HG03066 (cell line): ENCODE measurements around the gene ACTR8.
A peak's percentile ranks its signal among the peaks of the same experiment; 100 is the strongest.
"Not testable (repeated sequence)": the region's sequence is repeated elsewhere in the genome, so short reads cannot be mapped to it uniquely, and the experiment has no call there.

Experiments used
- ATAC-seq: cut with Tn5 transposase; IDR thresholded peaks from one replicate; pipeline ENCODE4 v1.9.1; 2021; ENCODE audit warnings: low read depth; ENCODE audit not compliant: unreplicated experiment

ACTR8 gene, protein sequence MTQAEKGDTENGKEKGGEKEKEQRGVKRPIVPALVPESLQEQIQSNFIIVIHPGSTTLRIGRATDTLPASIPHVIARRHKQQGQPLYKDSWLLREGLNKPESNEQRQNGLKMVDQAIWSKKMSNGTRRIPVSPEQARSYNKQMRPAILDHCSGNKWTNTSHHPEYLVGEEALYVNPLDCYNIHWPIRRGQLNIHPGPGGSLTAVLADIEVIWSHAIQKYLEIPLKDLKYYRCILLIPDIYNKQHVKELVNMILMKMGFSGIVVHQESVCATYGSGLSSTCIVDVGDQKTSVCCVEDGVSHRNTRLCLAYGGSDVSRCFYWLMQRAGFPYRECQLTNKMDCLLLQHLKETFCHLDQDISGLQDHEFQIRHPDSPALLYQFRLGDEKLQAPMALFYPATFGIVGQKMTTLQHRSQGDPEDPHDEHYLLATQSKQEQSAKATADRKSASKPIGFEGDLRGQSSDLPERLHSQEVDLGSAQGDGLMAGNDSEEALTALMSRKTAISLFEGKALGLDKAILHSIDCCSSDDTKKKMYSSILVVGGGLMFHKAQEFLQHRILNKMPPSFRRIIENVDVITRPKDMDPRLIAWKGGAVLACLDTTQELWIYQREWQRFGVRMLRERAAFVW

DNA sequence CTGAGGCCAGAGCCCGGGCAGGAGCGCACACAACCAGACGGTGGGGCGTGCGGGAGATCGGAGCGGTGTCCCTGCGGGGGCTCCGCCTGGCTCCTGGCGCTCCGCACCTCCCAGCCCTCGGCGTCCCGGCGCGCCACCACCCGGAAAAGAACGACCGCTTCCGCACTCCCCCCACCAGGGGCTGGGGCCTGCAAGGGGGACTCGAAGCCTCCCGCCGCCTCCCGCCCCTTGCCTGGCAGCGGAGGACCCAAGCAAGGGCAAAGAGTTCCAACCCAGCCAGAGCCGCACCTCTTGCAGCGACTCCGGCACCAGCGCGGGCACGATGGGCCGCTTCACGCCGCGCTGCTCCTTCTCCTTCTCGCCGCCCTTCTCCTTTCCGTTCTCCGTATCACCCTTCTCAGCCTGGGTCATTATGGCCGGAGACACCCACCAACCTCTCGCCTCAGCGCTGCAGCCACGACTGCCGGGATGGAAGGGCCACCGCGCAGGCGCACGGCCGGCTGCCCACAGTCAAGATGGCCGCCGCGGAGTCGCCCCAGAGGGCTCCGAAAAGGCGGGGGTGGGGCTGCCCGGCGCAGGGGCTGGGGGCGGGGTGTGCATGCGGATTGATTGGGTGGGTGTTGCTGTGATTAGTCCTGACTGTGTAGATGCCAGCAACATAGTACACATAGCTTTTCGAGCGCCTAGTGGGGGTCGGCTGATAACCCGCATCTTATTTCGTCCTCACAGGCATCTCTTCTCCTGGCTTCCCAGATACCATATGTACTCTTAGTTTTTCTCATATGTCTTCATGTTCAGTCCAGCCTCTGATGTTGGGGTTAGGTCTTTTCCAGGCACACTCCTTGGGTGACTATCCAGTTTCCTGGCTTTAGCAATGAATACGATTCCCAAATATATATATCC, at the start of gene ACTR8:
TSS of gene ACTR8 (minus strand) at position 462 of the 903 bp plus-strand sequence. CDS start at position 411, 51 bp downstream.
- ATAC-seq, result peak; percentile 81

DNA sequence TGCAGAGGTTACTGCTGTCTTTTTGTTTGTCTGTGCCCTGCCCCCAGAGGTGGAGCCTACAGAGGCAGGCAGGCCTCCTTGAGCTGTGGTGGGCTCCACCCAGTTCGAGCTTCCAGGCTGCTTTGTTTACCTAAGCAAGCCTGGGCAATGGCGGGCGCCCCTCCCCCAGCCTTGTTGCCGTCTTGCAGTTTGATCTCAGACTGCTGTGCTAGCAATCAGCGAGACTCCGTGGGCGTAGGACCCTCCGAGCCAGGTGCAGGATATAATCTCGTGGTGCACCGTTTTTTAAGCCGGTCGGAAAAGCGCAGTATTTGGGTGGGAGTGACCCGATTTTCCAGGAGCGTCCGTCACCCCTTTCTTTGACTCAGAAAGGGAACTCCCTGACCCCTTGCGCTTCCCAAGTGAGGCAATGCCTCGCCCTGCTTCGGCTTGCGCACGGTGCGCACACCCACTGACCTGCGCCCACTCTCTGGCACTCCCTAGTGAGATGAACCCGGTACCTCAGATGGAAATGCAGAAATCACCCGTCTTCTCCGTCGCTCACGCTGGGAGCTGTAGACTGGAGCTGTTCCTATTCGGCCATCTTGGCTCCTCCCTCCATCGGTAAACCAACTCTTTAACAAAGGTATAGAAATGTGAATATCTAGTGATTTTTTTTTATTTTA, 45.4 kb upstream of the ACTR8 start:
- not testable (repeated sequence) for ATAC-seq

DNA sequence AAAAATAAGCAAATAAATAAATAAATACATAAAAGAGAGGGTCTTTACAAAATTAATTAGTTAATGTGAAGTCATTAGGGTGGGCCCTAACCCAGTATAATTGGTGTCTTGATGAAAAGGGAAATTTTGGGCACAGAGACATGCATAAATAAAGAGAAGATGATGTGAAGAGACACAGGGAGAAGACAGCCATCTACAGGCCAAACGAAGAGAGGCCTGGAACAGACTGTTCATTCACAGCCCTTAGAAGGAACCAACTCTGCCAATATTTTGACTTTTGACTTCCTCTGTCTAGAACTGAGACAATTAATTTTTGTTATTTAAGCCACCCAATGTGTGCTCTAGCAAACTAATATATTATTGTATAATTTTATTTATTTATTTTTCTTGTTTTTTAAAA, 39.3 kb upstream of the ACTR8 start:
- no peak for ATAC-seq

DNA sequence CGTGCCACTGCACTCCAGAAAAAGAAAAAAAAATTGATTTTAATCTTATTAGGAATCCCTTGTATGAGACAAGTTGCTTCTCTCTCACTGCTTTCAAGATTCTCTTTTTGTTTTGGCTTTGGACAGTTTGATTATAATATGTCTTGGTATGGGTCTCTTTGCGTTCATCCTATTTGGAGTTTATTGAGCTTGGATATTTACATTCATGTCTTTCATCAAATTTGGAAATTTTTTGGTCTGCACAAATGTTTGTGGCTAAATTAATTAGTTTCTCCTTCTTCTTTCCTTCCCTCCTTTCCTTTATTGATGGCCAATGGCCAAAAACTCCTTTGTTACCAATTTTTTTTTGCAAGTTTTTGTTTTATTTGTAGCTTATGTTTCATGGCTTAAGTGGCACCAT, 37.8 kb upstream of the ACTR8 start:
- no peak for ATAC-seq

DNA sequence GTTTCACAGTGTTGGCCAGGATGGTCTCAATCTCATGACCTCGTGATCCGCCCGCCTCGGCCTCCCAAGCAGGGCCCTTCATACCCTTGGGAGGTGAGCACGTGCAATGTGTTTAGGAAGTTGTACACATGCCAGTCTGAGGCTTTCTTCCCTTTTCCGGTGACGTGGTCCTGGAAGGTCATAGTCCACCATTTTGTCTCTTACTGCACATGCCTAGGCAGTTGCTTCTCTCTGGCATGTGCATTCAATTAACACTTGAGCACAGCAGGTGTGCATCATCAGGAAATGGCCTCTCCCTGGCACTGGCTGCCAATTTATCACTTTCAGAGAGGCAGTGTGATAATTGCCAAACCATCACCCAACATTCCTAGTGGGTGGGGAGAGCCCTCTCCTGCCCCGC, 31.4 kb upstream of the ACTR8 start:
- no peak for ATAC-seq

DNA sequence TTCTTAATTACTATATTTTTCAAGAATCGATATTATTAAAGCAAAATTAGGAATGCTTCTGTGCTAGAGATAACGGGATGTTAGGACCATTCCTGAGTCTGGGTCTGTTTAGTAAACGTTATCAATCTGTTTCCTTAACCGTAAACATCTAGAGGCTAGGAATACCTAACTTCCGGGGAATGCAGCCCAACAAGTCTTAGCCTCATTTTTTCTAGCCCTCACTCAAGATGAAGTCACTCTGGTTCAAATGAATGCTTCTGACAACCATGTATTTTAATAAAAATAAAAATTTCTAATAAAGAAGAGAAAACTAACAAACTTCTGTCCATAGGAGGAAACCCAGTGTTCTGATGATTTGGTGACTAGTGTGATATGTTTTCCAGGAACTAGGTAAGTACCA, 20.8 kb upstream of the ACTR8 start:
- no peak for ATAC-seq

DNA sequence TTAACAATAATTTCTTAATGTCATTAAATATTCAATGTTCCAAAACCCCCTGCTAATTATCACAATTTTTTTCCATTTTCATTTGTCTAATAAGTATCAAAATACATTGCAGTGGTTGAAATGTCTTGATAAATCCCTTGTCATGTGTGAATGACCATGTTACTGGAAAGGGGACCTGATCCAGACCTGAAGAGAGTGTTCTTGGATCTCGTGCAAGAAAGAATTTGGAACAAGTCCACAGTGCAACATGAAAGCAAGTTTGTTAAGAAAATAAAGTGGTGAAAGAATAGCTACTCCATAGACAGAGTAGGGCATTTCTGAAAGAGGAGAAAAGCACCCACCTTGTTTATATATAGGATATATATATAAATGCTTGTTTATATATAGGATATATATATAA, 20.1 kb upstream of the ACTR8 start:
- no peak for ATAC-seq

DNA sequence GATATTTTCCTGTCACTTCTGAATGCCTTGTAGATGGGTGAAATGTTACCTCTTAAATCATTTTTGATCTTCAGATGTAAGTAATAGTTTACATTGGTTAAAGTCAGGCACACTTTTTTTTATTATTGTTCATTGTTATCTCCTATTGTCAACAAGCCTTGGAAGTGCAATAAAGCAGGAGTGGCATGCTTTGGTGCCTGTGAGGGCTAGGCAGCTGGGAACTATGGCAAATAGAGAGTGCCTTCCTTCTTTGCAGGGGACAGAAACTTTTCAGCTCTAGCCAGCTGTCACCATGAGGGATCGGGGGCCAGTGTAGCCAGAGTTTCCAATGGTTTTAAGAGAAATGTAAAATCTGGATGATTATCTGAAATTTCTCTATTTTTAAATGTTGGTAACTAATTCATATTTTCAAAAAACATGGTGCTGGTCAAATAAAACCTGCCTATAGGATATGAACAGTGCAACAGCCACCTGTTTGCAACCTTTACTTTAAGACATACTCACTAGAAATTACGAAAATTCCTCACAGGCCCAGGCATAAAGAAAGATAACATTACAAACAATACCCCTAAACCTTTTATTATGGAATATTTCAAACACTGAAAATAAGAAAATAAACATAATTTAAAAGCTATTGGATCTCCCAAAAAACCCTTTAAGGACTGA, 18.8 kb upstream of the ACTR8 start:
- no peak for ATAC-seq

DNA sequence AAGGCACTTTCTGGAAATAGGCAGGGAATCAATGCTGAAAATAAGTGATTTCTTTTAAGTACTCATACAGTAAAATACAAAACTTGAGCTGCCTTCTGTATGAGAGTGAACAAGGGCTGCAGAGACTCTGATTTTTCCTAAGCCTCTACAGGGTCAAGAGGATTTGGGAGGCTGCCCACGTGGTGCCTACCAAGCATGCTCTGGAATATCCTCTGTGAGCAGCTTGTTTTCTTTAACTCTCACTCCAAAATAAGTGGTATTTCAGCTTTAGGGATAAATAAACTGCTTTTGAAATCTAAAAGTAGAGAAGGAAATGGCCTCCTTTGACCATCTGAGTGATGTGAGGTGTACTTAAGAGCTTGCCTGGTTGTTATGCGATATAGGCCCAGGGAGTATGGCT, 17.8 kb upstream of the ACTR8 start:
- ATAC-seq, result no peak

DNA sequence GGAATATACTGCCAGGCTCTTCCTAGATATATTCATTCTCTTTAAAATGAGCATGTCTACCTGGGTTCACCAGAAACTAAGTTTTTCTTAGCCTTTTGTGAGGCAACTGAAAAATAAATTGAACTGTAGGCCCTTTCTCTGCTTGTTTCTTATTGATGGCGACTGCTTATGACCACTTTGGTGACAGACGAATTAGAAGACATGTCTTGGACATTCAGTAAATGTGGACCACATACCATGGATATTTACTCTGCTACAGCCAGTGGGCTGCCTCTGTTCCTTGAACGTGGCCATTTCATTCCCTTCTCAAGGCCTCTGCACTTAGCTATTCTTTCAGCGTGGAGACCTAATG, 10.3 kb upstream of the ACTR8 start:
- no peak for ATAC-seq

DNA sequence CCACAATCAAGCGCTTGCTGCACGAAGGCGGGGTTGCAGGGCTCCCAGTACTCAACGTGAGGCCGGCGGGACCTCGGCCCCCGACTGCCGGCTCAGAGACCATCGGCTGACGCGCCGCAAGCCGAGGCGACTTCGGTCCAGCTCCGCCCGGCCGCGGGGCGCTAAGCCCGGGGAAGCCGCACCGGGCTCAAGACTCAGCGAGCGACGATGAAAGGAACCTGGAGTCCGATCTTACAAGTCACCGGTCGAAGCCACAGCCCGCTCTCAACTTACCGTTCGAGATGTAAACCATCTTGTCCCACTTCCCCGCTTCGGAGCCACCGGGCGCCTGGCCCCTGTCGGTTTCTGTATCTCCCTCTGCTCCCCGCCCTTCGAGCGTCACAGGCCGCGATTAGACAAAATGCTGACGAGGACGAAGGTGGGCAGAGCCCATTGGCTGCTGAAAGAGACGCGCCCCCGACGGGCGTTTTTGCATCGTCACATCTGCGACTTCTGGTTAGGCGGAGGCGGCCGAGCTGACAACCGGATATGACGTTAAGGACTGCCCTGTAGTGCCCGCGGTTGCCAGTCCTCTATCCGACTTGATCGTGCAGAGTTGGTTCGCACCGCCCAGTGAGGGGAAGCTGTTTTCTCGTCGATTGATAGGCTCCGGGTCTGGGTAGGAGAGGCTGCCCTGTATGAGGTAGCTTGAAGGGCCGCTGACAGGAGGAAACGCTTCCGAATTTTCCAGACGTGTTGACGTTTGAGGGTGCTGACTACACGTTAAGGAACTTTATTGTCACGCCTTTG, 9.7 kb upstream of the ACTR8 start, which contains the start of gene SELENOK:
TSS of gene SELENOK (minus strand) at position 363 of the 789 bp plus-strand sequence.
- peak; percentile 96 for ATAC-seq

DNA sequence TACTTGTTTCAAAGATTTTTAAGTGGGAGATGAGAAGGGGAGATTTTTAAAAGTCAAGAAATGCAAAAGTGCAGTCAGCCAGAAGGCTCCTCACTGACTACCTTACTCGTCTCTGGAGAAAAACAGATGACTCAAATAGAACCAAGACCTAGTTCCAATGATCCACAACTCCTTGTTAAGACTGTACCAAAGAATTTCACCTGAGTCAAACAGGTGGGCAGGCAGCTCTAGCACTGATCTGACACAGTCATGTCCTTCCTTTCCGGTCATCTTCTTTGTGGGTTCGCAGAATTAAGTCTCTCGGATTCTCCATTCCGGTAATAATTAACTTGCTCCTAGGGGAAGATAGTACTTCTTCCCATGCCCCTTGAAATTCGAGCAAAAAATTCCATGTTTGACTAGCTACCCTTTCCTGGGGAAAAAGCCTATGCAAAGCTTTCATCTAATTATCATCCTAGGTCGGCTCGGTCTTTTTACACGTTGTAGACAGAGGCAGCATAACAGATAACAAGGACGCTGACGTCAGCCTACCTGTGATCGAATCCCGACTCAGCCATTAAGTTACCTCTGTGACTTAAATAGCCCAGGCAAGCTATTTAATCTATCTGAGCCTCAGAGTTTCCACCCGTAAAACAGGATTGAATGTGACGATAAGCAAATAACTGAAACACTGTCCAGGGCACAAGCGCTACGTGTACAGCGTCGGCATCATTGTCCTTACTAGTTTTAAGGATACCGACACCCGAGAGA, 8.9 kb upstream of the ACTR8 start:
- ATAC-seq, result no peak

DNA sequence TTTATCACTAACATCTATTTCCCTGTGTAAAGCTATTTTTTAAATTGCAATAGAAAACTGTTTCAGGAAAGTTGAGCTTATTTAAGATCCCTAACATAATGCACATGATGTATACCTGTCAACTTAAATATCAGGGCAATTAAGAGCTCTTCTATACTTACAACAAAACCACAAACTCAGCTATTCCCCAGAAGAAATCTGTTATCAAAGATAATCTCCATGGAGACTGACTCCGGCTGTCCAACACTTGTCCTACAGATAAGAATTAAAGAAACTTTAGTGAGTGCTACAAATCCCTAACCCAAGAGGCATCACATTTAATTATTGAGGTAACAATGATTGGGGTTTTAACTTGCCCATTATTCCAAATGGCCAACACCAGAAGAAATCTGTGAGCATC, 6.3 kb upstream of the ACTR8 start:
- ATAC-seq, result no peak

DNA sequence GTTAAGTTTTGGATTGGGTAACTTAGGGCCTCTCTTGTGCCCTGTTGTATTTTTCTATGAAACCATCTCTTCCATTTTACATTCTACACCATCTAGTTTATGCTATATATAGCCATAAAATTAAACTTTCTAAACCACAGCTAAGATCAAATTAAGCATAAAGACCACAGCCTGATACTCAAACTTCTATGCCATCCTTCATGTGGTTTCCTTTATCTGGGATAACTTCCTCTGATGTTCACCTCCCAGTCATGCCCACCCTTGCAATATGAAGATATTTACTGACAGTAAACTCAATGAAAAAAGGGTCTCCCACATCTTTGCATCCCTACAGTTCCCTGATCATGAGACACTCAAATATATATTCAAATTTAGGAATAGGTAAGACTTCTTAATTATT, 5.5 kb upstream of the ACTR8 start:
- ATAC-seq, result no peak

DNA sequence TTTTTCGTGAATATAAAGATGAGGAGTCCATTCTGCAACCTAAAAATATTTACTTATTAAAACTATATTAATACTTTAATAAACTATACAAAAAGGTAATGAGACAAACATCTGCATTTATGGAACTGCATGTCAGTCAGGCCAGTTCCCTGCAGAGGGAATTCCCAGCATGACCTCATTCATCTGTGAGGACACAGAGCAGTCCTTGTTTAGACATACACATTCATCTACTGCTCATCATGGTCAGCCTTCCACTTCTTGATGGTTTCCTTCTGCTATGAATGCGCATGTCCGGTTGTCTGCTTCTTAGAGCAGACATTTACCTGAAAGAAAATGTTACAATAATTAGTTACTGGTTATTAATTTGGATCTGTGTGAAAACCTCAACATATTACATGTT, 3.3 kb upstream of the ACTR8 start:
- ATAC-seq, result no peak

DNA sequence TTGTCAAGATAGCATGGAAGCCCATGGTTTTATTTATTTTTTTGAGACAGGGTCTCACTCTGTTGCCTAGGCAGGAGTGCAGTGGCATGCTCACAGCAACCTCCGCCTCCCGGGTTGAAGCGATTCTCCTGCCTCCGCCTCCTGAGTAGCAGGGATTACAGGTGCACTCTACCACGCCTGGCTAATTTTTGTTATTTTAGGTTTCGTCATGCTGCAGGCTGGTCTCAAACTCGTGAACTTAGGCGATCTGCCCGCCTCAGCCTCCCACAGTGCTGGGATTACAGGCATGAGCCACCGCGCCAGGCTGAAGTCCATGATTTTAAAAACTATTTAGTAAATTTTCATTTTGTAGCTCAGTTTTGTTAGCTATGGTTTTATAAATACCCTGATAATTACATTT, 2.7 kb upstream of the ACTR8 start:
- ATAC-seq, result no peak

DNA sequence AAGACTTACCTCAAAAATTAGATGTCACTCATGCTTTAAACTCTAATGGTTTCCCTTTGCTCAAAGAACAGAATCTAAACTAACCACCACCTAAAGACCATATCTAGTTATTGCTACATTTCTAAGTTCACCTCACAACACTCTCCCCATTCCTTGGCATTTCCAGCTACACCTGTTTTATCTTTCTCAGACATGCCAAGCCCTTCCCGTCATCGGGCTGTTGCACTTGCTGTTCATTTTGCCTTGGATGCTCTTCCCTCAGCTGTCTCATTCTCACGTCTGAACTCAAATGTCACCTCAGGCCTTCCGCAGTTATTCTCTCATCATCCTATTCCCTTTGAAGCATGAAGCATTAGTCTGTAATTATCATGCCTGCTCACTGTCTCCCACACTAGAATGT, 1.1 kb upstream of the ACTR8 start:
- ATAC-seq, result no peak

DNA sequence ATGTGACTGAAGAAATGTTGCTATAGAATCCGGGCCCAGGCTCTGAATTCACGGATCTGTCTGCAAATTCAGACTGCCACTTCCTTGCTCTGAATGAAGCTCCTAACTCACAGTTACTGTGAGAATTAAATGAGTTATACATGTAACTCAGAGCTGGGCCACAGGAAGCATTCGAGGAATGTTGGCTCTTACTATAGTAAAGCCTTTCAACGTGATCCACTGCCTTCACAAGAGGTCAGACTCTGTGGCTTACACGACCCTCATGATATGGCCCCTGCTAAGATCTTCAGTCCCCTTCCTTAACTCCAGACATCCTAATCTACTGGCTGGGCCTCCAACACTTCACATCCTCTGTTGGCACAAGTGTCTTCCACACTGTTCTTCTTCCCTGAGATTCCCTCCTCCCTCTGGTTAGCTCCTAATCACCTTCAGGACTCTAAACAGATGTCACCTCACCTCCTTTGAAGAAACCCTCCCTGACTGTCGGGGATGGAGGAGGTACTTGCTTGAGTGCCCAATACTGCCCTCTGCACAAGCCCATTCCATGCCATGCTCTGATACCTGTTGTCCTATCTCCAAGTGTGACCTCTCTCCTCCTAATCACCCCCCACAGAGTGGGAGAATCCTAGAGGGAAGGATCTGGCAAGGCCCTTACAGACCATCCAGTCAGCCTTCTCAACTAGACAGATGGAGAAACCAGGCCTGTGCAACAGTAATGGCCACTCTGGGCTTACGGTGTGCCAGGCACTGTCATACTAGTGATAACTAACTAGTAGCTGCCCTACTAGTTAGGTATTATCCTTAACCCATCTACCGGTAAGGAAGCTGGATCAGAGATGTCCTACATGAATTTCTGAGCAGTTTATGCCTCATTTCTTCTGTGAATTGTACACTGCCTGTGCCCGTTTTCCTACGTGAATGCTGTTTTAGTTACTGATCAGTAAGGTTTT, 1.3 kb downstream of the ACTR8 start:
- no peak for ATAC-seq
